AG09309 (cell line): ENCODE data around the gene HTR4.

Experiments used
- DNase-seq: peaks from one replicate; pipeline ENCODE4 v3.0.0-alpha.2; 2010; ENCODE audit warnings: low read depth
- H3K4me3 ChIP-seq: 2 replicates; pipeline ENCODE4 v1.5.1; 2011; ENCODE audit warnings: mild to moderate bottlenecking, low read depth, low read length, moderate library complexity; ENCODE audit not compliant: control insufficient read depth
- TF ChIP-seq, protein P1 (sequence below): IDR thresholded peaks from 2 replicates; pipeline ENCODE4 v1.5.1; 2011; ENCODE audit warnings: mild to moderate bottlenecking, low read depth, low read length, inconsistent platforms; ENCODE audit not compliant: insufficient read depth, control insufficient read depth; ENCODE audit errors: missing control alignments

Gene HTR4

DNA sequence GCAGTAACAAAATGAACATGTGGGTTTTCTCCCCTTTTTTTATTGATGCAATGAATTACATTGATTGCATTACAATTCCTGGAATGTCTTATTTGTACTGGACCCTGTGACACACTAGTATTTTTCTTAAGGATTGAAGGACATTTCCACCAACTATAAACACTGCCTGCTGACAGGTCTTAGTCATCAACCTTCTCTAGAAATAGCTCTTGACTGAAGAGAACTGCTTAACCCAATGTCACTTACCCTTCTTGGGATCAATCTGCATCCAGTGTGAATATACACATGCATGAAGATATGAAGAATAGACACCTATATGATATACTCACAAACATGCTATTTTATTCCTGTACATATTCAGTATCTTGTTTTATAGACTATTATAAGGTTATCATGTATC, 140.0 kb downstream of the HTR4 start:
- TF ChIP-seq, protein P1, sequence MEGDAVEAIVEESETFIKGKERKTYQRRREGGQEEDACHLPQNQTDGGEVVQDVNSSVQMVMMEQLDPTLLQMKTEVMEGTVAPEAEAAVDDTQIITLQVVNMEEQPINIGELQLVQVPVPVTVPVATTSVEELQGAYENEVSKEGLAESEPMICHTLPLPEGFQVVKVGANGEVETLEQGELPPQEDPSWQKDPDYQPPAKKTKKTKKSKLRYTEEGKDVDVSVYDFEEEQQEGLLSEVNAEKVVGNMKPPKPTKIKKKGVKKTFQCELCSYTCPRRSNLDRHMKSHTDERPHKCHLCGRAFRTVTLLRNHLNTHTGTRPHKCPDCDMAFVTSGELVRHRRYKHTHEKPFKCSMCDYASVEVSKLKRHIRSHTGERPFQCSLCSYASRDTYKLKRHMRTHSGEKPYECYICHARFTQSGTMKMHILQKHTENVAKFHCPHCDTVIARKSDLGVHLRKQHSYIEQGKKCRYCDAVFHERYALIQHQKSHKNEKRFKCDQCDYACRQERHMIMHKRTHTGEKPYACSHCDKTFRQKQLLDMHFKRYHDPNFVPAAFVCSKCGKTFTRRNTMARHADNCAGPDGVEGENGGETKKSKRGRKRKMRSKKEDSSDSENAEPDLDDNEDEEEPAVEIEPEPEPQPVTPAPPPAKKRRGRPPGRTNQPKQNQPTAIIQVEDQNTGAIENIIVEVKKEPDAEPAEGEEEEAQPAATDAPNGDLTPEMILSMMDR: no peak
- DNase-seq: no peak
- H3K4me3 ChIP-seq: no peak overlapping the region

DNA sequence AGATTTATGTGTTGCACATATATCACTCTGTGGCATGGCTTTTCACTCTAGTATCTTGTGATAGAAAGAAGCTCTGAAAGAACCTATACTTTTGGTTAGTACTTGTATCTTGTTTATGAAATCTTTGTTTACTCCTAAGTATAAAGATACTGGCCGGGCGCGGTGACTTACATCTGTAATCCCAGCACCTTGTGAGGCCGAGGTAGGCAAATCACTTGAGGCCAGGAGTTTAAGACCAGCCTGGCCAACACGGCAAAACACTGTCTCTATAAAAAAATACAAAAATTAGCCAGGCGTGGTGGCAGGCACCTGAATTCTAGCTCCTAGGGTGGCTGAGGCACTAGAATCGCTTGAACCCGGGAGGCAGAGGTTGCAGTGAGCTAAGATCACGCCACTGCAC, 141.8 kb downstream of the HTR4 start:
- TF ChIP-seq, protein P1: no peak
- DNase-seq: no peak
- H3K4me3 ChIP-seq: no peak overlapping the region

DNA sequence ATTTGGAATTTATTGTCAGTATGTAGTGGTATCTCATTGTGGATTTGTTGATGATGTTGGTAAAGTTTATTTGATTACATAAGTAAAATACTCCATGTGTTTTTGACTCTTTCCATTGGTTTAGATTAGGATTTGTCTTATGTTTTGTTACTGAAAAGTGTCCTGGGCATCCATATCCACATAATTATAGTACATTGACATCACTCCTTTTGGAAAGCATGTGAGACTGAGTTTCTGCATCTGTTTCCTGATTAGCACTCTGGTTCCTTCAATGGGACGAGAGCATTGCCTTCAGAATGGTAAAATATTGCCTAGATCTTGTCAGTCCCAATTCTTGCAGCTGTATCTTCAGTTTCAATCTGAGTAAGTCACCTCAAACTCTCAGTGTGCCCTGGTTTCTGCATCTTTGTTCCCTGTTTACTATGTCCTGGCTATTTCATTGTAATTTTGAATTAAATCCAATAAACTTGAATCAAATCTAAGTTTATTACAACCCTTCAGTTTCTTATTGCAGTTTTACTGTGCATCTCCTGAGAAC, 142.4 kb downstream of the HTR4 start:
- DNase-seq: no peak
- H3K4me3 ChIP-seq: no peak overlapping the region
- TF ChIP-seq, protein P1: no peak

DNA sequence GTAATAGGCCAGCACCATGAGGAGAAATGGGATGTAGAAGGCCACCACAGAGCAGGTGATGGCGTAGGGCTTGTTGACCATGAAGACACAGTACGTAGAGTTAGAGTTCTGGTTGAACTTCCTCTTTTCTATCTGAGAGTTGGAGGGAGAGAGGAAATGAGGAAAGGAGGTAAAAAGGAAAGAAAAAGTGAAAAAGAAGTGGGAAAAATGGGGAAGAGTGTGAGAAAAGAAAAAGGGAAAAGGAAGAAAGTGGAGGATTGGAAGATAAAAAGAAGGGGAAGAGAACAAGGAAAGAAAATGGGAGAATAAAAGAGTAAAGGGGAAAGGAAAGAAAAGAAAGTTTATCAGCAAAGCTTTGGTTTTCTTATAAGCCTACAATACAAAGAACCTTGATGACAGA, 144.4 kb downstream of the HTR4 start:
- DNase-seq: no peak

DNA sequence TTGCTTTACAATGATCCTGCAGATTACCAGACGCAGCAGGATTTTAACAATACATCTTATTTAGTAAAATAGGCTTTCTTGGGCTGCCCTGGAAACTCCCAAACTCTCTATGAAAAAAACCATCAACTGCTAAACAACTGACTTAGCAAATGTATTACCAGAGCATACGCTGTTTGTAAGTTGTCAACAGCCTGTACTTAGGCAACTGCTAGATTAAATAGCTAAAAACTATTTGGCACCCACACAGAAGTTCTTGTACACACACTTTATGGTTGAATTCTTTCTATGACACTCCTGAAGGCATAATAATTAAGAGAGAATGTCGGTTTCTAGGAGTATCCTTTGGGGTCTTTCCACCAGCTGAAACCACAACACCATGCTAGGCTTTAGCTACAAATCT, 146.7 kb downstream of the HTR4 start:
- no peak overlapping the region for H3K4me3 ChIP-seq
- TF ChIP-seq, protein P1: no peak
- DNase-seq: no peak

More for the DNA sequence above, 144.4 kb downstream of the HTR4 start:
- TF ChIP-seq, protein P1: no peak
- no peak overlapping the region for H3K4me3 ChIP-seq

DNA sequence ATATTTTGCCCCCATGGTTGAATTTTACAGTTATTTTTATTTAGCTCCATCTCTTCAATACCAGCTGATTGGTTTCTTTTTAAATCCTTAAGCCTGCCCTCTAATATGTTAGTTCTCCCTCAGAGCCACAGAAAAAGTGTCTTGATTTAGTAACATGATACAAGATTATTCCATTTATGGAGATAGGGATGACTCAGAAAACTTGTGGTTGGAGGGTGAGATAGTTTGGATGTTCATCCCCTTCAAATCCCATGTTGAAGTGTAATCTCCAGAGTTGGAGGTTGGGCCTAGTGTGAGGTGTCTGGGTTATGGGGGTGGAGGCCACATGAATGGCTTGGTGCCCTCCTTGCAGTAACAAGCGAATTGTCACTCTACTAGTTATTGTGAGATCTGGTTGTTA, 154.9 kb downstream of the HTR4 start:
- DNase-seq: no peak
- no peak overlapping the region for H3K4me3 ChIP-seq
- TF ChIP-seq, protein P1: no peak

DNA sequence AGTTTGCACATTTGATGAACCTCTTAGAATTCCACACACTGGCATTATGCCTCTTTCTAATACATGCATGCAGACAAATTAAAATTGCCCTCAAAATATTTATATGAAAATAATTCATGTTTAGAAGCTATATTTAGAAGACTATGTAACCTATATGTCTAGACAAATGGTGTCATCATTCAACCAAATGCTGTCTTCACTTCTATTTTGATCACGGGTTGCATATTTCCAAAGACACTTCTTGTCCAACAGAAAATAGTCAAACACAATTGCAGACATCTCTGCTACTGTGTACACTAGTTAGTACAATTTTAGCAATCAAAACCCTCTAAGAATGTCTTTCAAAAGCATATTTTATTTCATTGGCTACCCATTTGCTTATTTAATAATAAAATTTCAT, 156.6 kb downstream of the HTR4 start:
- TF ChIP-seq, protein P1: no peak
- DNase-seq: no peak
- no peak overlapping the region for H3K4me3 ChIP-seq
